GM21526 (cell line): ENCODE data around the gene CFAP300.

ENCODE experiments used
- ATAC-seq: cut with Tn5 transposase; IDR thresholded peaks from one replicate; pipeline ENCODE4 v1.9.1; 2021; ENCODE audit warnings: moderate library complexity; ENCODE audit not compliant: unreplicated experiment, low FRiP score

CFAP300 gene

GRCh38 chr11:102047305-102047924 lies at the start of gene CFAP300:
Gene CFAP300 (plus strand): TSS chr11:102047437. CDS start chr11:102047471, 34 bp downstream.
- ATAC-seq, result no peak

- ATAC-seq, result no peak
These were observed 45.4 kb upstream of the CFAP300 start for GRCh38 chr11:102001657-102002338.

DNA sequence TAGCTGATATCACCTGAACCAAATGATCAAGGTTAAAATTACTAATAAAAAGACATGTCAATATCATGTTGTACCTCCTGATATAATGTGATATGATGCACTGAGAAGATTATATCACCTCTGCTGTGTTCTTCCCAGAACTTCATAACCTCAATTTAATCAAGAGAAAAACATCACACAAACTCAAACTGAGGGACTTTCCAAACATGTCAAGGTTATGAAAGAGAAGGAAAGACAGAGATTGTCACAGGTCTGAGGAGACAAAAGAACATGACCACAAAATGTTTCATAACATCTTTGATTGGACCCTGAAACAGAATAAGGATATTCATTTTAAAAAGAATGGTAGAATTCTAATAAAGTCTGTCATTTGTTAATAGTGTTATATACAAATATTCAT lies 43.0 kb upstream of the CFAP300 start:
- no peak for ATAC-seq

DNA sequence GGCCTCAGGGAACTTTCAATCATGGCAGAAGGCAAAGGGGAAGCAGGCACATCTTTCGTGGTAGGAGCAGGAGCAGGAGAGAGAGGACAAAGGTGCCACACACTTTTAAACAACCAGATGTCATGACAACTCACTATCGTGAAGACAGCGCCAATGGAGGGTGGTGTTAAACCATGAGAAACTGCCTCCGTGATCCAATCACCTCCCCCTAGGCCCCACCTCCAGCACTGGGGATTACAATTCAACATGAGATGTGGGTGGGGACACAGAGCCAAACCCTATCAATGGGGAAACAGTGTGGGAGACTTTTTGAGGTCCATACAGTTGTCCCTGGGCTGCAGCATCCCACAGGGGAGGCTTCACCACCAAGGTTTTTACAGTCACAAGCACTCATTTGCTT lies 41.9 kb upstream of the CFAP300 start:
- ATAC-seq, result no peak

DNA sequence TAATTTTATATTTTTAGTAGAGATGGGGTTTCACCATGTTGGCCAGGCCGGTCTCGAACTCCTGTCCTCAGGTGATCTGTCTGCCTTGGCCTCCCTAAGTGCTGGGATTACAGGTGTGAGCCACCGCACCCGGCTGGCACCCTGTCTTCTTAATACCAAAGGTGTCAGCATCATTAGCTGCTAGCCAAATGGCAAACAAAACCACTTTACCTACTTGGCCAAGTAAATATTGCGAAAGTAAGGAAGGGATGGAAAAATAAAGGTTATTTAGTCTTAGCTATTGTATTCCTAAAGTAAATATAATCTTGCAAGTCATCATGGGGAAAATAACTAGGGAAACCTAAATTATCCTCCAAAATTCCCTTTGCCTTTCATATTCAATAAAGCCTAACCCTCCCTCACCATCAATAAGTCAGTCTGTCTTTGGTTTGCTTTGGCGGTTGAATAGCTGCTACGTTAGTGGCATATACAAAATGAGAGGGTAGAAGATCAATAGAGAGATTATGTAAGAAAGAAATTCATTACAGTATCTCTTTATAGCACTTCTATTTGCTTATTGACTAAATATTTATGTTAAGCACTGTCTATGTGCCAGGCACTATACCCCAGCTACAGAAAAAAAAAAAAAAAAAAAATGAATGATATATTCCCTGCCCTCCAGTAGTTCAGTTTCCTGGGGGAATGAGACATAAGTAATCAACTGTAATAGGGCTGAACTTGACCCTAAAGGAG lies 40.2 kb upstream of the CFAP300 start:
- ATAC-seq, result no peak

DNA sequence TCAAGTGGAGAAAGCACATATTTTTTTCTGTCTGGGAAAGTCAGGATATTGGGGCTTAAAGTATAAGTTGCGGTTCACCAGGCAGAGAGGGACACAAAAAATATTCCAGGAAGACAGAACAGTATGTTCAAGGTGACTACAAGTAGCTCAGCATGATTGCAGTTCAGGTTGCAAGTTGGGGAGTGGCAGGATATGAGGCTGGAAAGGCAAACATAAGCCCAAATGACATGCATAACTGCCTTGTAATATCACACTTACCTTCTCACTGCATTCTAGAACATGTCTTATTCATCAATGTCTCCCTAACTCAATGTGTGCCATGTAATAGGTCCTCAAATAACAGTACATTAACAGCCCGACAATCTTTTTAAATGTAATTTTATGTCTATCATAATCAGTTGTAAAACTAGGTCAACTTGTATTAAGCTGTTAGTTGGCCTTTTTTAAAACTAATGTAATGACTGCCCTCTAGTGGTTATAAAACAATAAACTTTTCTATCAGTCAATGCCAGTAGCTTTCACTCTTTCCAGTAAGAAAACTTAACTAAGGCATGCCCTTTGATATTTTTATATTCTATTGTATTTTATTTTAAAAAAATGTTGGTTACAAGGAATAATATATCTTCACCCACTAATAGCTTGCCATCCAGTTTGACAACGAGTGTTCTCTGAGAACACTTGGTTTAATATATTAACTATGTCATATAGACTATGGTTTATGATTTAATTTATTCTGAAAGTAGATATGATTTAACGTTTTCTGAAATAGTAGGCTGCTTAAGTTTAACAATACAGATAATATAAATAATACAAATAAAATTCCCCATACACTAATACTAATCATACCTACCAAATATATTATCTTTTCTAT lies 39.4 kb upstream of the CFAP300 start:
- ATAC-seq, result peak; percentile 74

GRCh38 chr11:102010776-102011494 lies 36.3 kb upstream of the CFAP300 start:
- ATAC-seq, result no peak

DNA sequence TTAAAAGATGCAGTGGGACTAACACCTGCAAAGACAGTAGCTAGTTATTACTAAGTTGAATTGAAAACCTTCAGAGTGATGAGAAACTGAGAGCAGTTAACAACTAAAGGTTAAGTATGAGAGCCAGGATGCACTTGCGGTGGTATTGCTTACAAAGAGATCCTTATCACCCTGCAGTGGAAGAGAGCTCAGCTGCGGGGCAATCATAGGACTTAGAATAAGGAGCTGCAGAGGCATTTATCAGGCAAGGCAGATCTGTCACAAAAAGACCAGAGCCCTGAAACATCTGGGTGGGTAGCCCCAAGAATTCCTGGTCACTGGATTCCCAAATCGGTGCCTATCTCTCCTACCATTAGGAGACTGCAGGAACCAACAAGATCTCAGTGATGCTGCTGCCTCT lies 34.3 kb upstream of the CFAP300 start:
- ATAC-seq, result no peak

GRCh38 chr11:102014756-102015155 lies 32.5 kb upstream of the CFAP300 start:
- ATAC-seq, result no peak

- ATAC-seq, result no peak
These were observed 30.2 kb upstream of the CFAP300 start for GRCh38 chr11:102017026-102017425.

DNA sequence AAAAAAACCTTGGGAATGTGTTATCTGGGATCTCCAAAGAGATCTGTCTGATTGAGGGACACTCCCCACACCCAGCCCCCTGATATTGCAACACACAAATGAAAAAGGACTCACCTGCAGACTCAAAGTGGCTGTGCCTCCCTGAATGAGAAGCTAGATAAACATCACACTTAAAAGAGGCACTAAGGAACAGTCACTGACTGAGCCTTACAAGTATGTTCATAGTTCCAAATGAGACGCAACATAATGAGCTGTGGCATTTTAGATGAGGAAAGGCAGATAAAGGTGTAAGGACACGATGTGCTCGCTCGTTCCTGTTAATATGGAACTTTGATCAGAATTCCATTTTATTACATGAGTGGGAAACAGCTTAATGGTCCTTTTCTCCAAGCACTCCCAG lies 21.0 kb upstream of the CFAP300 start:
- ATAC-seq, result no peak

DNA sequence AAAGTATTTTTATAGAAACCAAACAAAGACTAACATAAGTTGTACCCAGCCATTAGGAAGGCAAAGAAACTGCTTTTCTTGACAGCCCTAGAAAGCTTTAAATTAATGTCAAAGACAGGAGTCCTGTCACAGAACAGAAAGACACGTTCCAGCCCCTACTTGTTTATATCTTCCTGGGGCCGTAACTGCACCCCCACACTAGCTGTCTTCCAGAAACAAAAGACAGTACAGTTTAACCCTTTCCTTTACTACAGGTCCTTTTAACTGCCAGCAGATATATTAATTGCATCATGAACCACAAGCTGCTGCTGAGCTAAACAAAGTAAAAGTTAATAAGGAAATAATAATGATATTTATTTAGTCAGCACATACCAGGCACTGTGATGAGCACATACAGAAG lies 20.3 kb upstream of the CFAP300 start:
- no peak for ATAC-seq

- no peak for ATAC-seq
These were observed 10.5 kb upstream of the CFAP300 start for GRCh38 chr11:102036757-102037156.

DNA sequence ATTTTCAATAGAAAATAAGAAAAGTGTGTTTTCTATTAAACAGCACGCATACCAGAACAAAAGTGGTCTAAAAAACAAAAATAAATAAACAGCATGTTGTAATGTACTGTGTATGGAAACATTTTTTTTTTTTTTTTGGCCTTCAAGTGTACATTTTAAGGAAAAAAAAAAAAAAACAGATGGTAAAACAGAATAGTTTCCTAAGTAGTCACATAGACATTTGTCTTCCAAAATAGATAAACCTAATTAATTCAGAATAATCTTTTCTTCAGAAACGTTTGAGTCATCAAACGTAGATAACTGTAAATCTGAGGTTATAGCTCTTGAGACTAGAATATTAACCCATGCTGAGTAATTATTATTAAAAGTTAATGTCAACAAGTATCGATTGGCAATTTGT lies 396 bp upstream of the CFAP300 start:
- ATAC-seq, result no peak

GRCh38 chr11:102050927-102051575 lies 3.8 kb downstream of the CFAP300 start:
- no peak for ATAC-seq

DNA sequence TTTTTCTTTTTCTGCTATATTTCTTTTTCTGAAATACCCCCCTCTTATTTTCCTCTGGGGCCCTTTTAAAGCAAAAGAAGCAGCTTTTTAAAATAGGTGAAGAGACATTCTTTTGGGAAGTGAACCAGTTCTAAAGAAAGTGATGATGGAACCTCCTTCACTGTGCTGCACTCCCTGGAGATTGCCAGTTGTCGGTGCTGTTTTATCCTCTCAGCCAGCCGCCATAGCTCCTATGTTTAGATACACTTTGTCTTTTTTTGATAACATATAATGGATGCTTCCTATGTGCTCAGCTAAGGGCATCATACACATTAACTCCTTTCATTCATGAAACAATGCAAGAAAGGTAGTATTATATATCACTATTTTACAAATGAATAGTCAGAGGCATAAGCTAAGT lies 14.0 kb downstream of the CFAP300 start:
- no peak for ATAC-seq

GRCh38 chr11:102062106-102062505 lies 14.9 kb downstream of the CFAP300 start:
- ATAC-seq, result no peak

DNA sequence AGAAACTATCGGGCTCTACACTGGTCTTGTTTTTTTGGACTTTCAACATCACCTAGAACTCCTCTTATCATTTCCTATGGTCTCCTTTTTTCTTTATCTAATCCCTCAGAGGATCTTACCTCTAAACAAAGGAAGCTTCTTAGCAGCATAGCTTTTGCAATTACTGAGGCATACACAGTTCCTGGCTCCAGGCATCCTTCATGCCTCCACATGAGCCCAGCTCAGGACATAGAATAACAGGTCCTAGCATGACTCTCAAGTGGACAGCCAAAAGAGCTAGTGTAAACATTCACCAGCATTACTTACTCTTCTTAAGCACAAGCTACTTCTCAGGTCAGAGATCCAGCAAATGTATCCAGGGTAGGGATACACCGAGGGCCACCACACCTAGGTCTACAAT lies 17.1 kb downstream of the CFAP300 start:
- ATAC-seq, result no peak

GRCh38 chr11:102070766-102071165 lies 23.5 kb downstream of the CFAP300 start:
- ATAC-seq, result no peak
